K562 (cell line): ENCODE measurements around the gene IGFBP4. TPM values are rescaled to one million over a fixed set of nuclear protein-coding genes. Genes with fewer than 3 reads are reported as not detected.
A peak's percentile ranks its signal among the peaks of the same experiment; 100 is the strongest.

Experiments used
- CBX1 ChIP-seq: sonication (generic); IDR thresholded peaks from 2 replicates; pipeline ENCODE4 v1.6.1; 2016; ENCODE audit warnings: antibody characterized with exemption, low read depth, mild to moderate bottlenecking
- CEBPG ChIP-seq, 3 experiments: fragments of 200-800 bp in 1 of 3; sonication (Bioruptor generic) in 1 of 3; sonication (generic) in 1 of 3; formaldehyde crosslinking in 1 of 3; IDR thresholded peaks in 2 of 3; conservative IDR thresholded peaks in 1 of 3; 2 replicates each; pipeline versions ENCODE4 v1.6.1 to v1.8.0; 2016 to 2022; ENCODE audit warnings: missing compliant biosample characterization in 2 of 3, missing genetic modification characterization in 2 of 3, mild to moderate bottlenecking in 1 of 3, missing genetic modification reagents in 1 of 3
- FOXK1 ChIP-seq: sonication (generic); formaldehyde crosslinking; IDR thresholded peaks from 2 replicates; pipeline ENCODE4 v1.8.0; 2022; ENCODE audit warnings: missing genetic modification reagents, mild to moderate bottlenecking, borderline replicate concordance
- GABPB2 ChIP-seq: fragments of 250-450 bp; sonication (Bioruptor Pico); conservative IDR thresholded peaks from 2 replicates; pipeline ENCODE4 v1.5.1; 2021; ENCODE audit warnings: mild to moderate bottlenecking
- HNRNPL ChIP-seq: fragments of 200-400 bp; formaldehyde crosslinking; IDR thresholded peaks from 2 replicates; pipeline ENCODE4 v1.6.1; 2017; ENCODE audit warnings: low read depth, mild to moderate bottlenecking, low read length
- MXI1 ChIP-seq: IDR thresholded peaks from 2 replicates; pipeline ENCODE4 v1.6.1; 2011; ENCODE audit warnings: low read depth, mild to moderate bottlenecking, improper control_type of control experiment, low read length
- NELFE ChIP-seq: IDR thresholded peaks from 2 replicates; pipeline ENCODE4 v1.6.1; 2011; ENCODE audit warnings: mild to moderate bottlenecking; ENCODE audit not compliant: insufficient read depth, insufficient read length
- NFYB ChIP-seq: IDR thresholded peaks from 2 replicates; pipeline ENCODE4 v1.6.1; 2011; ENCODE audit warnings: mild to moderate bottlenecking, moderate library complexity; ENCODE audit not compliant: insufficient read length; ENCODE audit errors: extremely low read depth
- RBFOX2 ChIP-seq: fragments of 200-400 bp; formaldehyde crosslinking; IDR thresholded peaks from 2 replicates; pipeline ENCODE4 v1.6.1; 2017; ENCODE audit warnings: low read depth, mild to moderate bottlenecking, low read length, moderate library complexity
- RBM14 ChIP-seq: fragments of 200-400 bp; formaldehyde crosslinking; IDR thresholded peaks from 2 replicates; pipeline ENCODE4 v1.6.1; 2018; ENCODE audit warnings: low read depth, mild to moderate bottlenecking, low read length, moderate library complexity, borderline replicate concordance; ENCODE audit not compliant: insufficient read depth
- RCOR1 ChIP-seq, 2 experiments: IDR thresholded peaks; 2 replicates each; pipeline ENCODE4 v1.6.1; 2012; ENCODE audit warnings: low read depth in 2 of 2, low read length in 2 of 2, borderline replicate concordance in 1 of 2, improper control_type of control experiment in 1 of 2
- ZKSCAN1 ChIP-seq: fragments of 150-350 bp; IDR thresholded peaks from 2 replicates; pipeline ENCODE4 v1.6.1; 2016; ENCODE audit warnings: low read depth, low read length
- ZNF140 ChIP-seq: fragments of 250-450 bp; sonication (Bioruptor Pico); IDR thresholded peaks from 2 replicates; pipeline ENCODE4 v1.8.0; 2021; ENCODE audit warnings: moderate library complexity, mild to moderate bottlenecking, inconsistent platforms
- ZNF146 ChIP-seq: IDR thresholded peaks from one replicate; pipeline ENCODE4 v1.6.1; 2018; ENCODE audit warnings: missing compliant biosample characterization; ENCODE audit not compliant: unreplicated experiment
- ZNF311 ChIP-seq: fragments of 250-450 bp; sonication (Bioruptor Pico); IDR thresholded peaks from 2 replicates; pipeline ENCODE4 v1.4.0; 2020; ENCODE audit warnings: mild to moderate bottlenecking, moderate library complexity
- polyA plus RNA-seq, 8 experiments: library from polyadenylated mRNA; depleted of rRNA in 4 of 8; stranded (reverse) in 5 of 8; unstranded in 3 of 8; fragments of >200 nt; fragmentation: Nextera tagmentation in 2 of 8; fragmentation: Illumina TruSeq in 1 of 8; extraction: Ambion mirVana in 2 of 8; extraction: Trizol in 1 of 8; gene quantifications; 2 replicates each; pipeline versions ENCODE4 v1.2.1 to v1.2.3, GENCODE V29; 2011 to 2014; ENCODE audit warnings: inconsistent platforms in 1 of 8, missing spikeins in 1 of 8
- total RNA-seq, 7 experiments: library from RNA; depleted of rRNA in 6 of 7; stranded (reverse); fragments of >200 nt in 6 of 7; fragmentation: Illumina TruSeq in 2 of 7; extraction: Trizol in 2 of 7; gene quantifications; 2 replicates each; pipeline versions ENCODE4 v1.2.1 to v1.2.3, GENCODE V29; 2011 to 2021; ENCODE audit warnings: low replicate concordance in 1 of 7
- TF ChIP-seq, protein P1 (sequence below): fragments of 250-450 bp; sonication (Bioruptor Pico); IDR thresholded peaks from 2 replicates; pipeline ENCODE4 v1.9.0; 2021; ENCODE audit warnings: mild to moderate bottlenecking, inconsistent platforms
- TF ChIP-seq, protein P2 (sequence below): fragments of 250-450 bp; sonication (Bioruptor Pico); IDR thresholded peaks from 2 replicates; pipeline ENCODE4 v1.4.0; 2020; ENCODE audit warnings: mild to moderate bottlenecking, moderate library complexity, borderline replicate concordance
- TF ChIP-seq, protein P3 (sequence below): fragments of 450-650 bp; formaldehyde crosslinking; IDR thresholded peaks from 2 replicates; pipeline ENCODE4 v1.4.0; 2020; ENCODE audit warnings: mild to moderate bottlenecking, moderate library complexity
- TF ChIP-seq, protein P4 (sequence below): fragments of 250-450 bp; sonication (Bioruptor Pico); IDR thresholded peaks from 2 replicates; pipeline ENCODE4 v1.8.0; 2022; ENCODE audit warnings: inconsistent platforms

IGFBP4 gene
- total and polyA plus RNA-seq, 9 of the 15 experiments (the other 6 are each of a cell fraction or from before 2014, with no cell fraction given) = 8.8 to 99.8 (median 18.6) TPM

DNA sequence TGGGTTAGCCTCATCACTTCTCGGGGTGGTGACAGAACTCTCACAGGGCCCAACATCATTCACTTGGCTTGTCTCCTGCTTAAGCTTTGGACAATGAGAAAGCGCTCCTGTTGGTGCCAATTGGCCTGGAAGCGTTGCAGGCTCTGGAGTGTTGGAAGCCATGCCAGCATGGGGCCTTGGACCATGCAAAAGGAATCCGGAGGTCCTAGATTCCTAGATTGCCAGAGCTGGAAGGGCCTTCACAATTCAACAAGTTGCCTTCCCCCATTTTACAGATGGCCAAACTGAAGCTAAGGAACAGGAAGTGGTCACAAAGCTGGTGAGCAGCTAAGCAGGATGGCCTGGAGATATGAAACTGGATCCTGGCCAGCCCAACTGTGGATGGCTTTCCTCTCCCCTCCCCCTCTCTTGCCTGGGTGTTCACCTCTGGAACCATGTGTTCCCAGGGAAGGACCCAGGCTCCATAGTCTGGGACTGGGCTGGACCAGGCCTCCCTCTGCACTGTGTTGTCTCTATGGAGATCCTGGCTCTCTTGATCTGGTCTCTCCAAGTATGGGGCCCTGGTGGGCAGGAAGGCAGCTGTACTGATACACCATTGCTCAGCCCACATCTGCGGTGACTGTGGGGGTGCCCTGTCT is 6.0 kb upstream of the IGFBP4 start (continued):
- TF ChIP-seq RBFOX2 (no peak), NELFE (no peak), ZNF146 (no peak), RCOR1 (IDR thresholded peaks at IDR 0.05; ENCODE audit: borderline replicate concordance in 1 of 2, low read depth in 2 of 2, low read length in 2 of 2) (peak in 1 of 2 experiments; percentile 90; a peak in 3 of 4 replicates), CBX1 (peak; percentile 97), ZNF311 (CRISPR knock-in tag) (peak; percentile 80; the same call in 1 of the 2 replicates), ZNF140 (CRISPR knock-in tag) (no peak), CEBPG (CRISPR knock-in tag; IDR thresholded peaks at IDR 0.05) (no peak), CEBPG (tag; conservative IDR thresholded peaks at IDR 0.05 in 1 of 2, IDR thresholded peaks at IDR 0.05 in 1 of 2) (no peak), FOXK1 (CRISPR knock-in tag) (no peak), MXI1 (no peak), ZKSCAN1 (no peak), RBM14 (no peak), HNRNPL (no peak), GABPB2 (no peak), NFYB (no peak)
- TF ChIP-seq, protein P1, sequence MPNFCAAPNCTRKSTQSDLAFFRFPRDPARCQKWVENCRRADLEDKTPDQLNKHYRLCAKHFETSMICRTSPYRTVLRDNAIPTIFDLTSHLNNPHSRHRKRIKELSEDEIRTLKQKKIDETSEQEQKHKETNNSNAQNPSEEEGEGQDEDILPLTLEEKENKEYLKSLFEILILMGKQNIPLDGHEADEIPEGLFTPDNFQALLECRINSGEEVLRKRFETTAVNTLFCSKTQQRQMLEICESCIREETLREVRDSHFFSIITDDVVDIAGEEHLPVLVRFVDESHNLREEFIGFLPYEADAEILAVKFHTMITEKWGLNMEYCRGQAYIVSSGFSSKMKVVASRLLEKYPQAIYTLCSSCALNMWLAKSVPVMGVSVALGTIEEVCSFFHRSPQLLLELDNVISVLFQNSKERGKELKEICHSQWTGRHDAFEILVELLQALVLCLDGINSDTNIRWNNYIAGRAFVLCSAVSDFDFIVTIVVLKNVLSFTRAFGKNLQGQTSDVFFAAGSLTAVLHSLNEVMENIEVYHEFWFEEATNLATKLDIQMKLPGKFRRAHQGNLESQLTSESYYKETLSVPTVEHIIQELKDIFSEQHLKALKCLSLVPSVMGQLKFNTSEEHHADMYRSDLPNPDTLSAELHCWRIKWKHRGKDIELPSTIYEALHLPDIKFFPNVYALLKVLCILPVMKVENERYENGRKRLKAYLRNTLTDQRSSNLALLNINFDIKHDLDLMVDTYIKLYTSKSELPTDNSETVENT (CRISPR knock-in tag) = no peak
- TF ChIP-seq, protein P2, sequence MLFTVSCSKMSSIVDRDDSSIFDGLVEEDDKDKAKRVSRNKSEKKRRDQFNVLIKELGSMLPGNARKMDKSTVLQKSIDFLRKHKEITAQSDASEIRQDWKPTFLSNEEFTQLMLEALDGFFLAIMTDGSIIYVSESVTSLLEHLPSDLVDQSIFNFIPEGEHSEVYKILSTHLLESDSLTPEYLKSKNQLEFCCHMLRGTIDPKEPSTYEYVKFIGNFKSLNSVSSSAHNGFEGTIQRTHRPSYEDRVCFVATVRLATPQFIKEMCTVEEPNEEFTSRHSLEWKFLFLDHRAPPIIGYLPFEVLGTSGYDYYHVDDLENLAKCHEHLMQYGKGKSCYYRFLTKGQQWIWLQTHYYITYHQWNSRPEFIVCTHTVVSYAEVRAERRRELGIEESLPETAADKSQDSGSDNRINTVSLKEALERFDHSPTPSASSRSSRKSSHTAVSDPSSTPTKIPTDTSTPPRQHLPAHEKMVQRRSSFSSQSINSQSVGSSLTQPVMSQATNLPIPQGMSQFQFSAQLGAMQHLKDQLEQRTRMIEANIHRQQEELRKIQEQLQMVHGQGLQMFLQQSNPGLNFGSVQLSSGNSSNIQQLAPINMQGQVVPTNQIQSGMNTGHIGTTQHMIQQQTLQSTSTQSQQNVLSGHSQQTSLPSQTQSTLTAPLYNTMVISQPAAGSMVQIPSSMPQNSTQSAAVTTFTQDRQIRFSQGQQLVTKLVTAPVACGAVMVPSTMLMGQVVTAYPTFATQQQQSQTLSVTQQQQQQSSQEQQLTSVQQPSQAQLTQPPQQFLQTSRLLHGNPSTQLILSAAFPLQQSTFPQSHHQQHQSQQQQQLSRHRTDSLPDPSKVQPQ (CRISPR knock-in tag) = no peak
- TF ChIP-seq, protein P3, sequence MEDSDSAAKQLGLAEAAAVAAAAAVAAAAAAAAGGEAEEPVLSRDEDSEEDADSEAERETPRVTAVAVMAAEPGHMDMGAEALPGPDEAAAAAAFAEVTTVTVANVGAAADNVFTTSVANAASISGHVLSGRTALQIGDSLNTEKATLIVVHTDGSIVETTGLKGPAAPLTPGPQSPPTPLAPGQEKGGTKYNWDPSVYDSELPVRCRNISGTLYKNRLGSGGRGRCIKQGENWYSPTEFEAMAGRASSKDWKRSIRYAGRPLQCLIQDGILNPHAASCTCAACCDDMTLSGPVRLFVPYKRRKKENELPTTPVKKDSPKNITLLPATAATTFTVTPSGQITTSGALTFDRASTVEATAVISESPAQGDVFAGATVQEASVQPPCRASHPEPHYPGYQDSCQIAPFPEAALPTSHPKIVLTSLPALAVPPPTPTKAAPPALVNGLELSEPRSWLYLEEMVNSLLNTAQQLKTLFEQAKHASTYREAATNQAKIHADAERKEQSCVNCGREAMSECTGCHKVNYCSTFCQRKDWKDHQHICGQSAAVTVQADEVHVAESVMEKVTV (CRISPR knock-in tag) = no peak
- TF ChIP-seq, protein P4, sequence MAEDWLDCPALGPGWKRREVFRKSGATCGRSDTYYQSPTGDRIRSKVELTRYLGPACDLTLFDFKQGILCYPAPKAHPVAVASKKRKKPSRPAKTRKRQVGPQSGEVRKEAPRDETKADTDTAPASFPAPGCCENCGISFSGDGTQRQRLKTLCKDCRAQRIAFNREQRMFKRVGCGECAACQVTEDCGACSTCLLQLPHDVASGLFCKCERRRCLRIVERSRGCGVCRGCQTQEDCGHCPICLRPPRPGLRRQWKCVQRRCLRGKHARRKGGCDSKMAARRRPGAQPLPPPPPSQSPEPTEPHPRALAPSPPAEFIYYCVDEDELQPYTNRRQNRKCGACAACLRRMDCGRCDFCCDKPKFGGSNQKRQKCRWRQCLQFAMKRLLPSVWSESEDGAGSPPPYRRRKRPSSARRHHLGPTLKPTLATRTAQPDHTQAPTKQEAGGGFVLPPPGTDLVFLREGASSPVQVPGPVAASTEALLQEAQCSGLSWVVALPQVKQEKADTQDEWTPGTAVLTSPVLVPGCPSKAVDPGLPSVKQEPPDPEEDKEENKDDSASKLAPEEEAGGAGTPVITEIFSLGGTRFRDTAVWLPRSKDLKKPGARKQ (CRISPR knock-in tag) = no peak
